Measurements from ENCODE around the gene RAB40B.

GRCh38 chr17:82726427-82726826 is 27.9 kb upstream of the RAB40B start:
- TF ChIP-seq POLR2A (IDR thresholded peaks at IDR 0.05) (no peak), CTCF (IDR thresholded peaks at IDR 0.05) (no peak), POLR2AphosphoS5 (IDR thresholded peaks at IDR 0.05) (no peak)

Data from breast epithelium (tissue), 3 donors.